C4-2B (cell line): ENCODE data around the gene NPIPB4.
"Not testable (repeated sequence)": the region's sequence is repeated elsewhere in the genome, so short reads cannot be mapped to it uniquely, and the experiment has no call there.

Experiments
- ZFX ChIP-seq: fragments of 450-650 bp; IDR thresholded peaks from 2 replicates; pipeline ENCODE4 v1.6.1; 2017
- TF ChIP-seq, protein P1 (sequence below): fragments of 450-650 bp; conservative IDR thresholded peaks from 2 replicates; pipeline ENCODE4 v1.5.1; 2017; ENCODE audit warnings: mild to moderate bottlenecking

DNA sequence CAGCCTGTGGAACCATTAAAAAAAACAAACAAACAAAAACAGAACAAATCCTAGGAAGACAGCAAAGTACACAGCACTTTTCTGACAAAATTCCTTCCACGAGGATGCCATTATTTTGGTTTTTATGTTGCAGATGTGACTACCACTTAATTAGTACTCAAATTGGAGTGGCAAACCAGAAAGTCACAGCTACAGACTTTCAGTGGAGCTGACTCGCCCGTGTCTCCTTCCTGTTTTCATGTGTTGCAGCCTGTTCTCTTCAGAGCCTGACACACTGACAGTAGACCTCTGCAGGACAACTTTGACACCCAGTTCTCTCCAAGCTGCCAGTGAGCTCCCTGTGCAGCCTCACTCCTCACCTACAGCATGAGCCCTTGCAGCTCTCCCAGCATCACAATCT lies 24.4 kb upstream of the NPIPB4 start:
- TF ChIP-seq, protein P1, sequence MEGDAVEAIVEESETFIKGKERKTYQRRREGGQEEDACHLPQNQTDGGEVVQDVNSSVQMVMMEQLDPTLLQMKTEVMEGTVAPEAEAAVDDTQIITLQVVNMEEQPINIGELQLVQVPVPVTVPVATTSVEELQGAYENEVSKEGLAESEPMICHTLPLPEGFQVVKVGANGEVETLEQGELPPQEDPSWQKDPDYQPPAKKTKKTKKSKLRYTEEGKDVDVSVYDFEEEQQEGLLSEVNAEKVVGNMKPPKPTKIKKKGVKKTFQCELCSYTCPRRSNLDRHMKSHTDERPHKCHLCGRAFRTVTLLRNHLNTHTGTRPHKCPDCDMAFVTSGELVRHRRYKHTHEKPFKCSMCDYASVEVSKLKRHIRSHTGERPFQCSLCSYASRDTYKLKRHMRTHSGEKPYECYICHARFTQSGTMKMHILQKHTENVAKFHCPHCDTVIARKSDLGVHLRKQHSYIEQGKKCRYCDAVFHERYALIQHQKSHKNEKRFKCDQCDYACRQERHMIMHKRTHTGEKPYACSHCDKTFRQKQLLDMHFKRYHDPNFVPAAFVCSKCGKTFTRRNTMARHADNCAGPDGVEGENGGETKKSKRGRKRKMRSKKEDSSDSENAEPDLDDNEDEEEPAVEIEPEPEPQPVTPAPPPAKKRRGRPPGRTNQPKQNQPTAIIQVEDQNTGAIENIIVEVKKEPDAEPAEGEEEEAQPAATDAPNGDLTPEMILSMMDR: not testable (repeated sequence)
- not testable (repeated sequence) for TF ChIP-seq ZFX
